Sciatic nerve (tissue), 2 donors: Measurements from ENCODE around the gene CTNNA3. TPM values are rescaled to one million over a fixed set of nuclear protein-coding genes. Genes with fewer than 3 reads are reported as not detected.

ENCODE experiments used
- ATAC-seq: fragments of 200-7000 bp; cut with Tn5 transposase; one replicate; pipeline ENCODE4 v1.9.1; 2020; ENCODE audit warnings: mild to moderate bottlenecking, moderate library complexity
- DNase-seq: peaks from one replicate; pipeline ENCODE4 v3.0.0-alpha.2; 2020; ENCODE audit warnings: low spot score
- intact Hi-C: fragments of 100-400 bp; cut with DNase I; formaldehyde crosslinking; loops from one replicate; pipeline ENCODE4 v1.14.2; 2022
- total RNA-seq: library from RNA; stranded (reverse); fragmentation: NEBNext Ultra II Directional; extraction: Animal tissue kit (Norgen Biotek cat#: 25700); gene quantifications from one replicate; pipeline ENCODE4 v1.2.1, GENCODE V29; 2021
- donor health status: DM: no; HTN: no; CAD: no.
- donor health status: DM: no; HTN: no; CAD: no.

The CTNNA3 gene
- total RNA-seq, 1 donor from 2014 or later, result 89.6 TPM

DNA sequence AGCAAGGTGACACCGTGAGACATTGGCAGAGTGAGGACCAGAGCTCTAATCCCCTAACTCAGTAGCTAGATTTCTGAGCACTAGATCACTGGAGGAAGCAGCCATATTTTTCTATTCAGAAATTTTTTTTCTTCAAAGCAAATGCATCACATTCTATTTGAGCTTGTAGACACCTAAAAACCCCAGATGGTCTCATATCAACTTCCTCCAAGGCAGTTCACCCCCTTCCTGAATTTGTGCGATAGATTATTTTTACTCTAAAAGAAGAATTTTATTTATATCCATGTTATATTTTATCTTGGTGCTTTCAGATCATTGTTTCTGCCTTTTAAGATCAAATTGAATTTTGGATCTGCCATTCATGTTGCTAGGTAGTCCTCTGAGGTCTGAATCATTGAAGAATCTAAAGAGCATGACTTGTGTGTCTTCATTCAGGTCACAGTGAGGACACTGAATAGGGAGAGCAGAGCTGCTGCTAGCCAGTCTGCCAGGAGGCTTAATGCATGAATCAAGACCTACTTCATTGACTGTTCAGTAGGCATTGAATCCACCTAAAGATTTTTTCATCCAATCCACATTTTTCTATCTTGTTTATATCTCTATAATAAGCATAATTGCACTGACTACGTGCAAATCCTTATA is 863.1 kb downstream of the CTNNA3 start:
- intact Hi-C loops, result no loop called here
- DNase-seq (no peak), ATAC-seq (no peak)

DNA sequence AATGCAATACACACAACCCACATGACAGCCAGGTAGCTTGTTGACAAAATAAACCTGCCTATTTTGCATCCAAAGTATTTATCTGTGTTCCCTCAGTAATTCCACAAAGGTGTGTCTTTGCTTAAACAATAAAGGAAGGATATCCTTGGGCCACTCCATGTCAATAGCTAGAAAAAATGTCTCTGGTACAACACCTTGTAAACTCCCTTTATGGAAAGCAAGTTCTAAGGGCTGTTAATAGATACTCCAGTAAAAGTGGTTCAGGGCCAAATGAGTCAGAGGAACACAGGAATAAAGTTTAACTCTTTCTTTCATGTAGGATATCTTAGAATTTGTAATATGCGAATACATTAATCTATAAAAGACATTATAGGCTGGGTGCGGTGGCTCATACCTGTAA is 867.0 kb downstream of the CTNNA3 start:
- DNase-seq (no peak), ATAC-seq (no peak)
- intact Hi-C loops, result no loop called here

DNA sequence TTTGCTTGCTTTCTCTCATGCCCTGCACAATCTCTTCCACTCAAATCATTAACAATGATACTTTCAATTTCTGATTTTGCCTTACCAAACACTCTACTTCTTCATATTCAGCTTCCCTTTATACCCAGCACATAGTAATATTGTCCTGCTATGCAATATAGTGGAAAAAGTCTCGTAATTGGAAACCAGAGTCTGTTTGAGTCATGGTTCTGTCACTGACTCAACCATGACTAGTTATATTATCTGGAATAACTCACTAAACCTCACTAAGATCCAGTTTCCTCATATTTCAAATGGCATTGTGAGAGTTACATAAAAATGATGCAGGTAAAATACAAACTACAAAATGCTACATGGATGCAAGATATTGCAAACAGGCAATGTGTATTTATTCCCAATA is 868.6 kb downstream of the CTNNA3 start:
- ATAC-seq (no peak), DNase-seq (no peak)
- intact Hi-C loops, result no loop called here

DNA sequence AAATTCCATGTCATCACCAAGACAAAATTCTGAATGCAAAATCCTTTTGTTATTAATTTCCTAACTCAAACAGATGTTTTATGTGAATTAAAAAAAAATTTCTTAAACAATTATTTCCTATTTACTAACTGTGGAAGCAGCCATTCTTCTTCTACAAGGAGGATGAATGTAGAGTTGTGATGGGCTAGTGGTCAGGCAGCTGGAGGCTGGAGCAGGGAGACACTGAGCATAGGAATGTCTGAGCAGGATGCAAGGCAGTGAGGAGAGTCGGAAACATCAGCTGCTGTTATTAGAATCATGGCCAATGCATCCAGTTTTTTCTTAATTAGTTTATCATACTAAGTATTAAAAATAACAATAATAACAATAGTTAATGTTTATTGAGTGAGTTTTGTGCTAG is 872.7 kb downstream of the CTNNA3 start:
- intact Hi-C loops, result no loop called here
- no peak for ATAC-seq

DNA sequence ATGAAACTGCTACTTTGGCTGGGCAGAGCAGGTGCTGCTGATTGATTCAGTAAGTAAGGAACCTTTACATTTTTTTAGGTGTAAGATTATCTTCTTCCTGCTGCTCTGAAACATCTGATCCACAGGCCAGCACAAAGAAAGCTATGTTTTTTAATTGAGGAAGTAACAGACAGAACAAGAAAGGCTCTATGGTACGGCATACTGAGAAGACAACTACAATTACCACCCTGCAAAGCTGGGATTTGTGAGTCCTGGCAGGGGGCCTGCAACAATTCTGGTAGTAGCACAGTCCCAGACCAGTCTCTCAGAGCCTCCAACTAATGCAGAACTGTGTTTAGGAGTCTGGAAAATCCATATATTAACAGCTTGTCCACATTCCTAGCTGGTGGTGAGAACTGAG is 873.2 kb downstream of the CTNNA3 start:
- intact Hi-C loops, result no loop called here
- DNase-seq (no peak), ATAC-seq (no peak)

More for the DNA sequence above, 872.7 kb downstream of the CTNNA3 start:
- DNase-seq, result no peak

DNA sequence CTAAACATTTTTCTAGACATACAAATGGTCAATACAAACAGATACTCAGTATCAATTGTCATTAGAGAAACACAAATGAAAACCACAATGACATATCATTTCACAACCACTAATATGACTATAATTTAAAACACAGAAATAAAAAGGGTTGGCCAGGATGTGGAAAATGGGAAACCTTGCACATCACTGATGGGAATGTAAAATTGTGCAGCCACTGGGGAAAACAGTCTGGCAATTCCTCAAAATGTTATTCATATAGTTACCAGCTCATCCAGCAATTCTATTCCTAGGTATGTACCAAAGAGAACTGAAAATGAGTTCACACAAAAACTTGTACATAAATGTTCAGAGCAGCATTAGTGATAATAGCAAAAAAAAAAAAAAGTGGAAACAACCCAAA is 876.3 kb downstream of the CTNNA3 start:
- intact Hi-C loops, result no loop called here
- no peak for DNase-seq
- ATAC-seq, result no peak

DNA sequence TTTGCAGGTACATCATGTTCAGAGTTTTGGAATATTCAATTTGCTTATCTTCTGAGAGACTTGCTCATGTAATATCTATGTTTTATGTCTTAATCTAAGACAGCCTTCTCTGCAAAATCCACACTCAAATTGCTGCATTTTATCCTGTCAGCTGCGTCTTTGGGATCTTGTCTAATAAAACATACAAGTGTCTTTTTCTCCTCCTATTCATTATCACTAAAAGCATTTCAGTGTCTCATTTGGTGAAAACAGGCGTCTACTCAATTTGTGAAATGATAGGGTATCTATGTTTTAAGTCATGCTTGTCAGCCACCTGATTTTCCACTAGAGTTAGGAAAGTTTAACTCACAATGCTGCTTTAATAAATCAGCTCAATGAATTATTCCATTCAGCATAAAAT is 882.9 kb downstream of the CTNNA3 start:
- ATAC-seq, result no peak
- intact Hi-C loops, result no loop called here
- no peak for DNase-seq

DNA sequence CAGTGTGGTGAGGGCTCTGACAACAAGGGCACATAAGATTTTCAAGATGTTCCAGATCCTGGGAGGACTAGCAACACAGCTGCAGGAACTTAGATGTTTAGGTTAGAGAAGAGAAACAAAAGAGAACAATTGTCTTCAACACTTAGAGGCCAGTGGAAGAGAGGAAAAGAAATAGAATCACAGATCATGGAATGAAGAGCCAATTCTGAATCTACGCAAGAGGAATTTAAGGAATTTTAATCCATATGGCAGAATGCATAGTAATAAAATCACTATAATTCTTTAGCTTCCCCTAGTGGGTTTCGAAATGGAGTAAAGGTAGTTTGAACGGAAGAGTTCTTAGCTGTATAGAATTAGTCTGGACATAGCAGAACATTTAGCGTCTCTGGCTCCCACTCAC is 884.8 kb downstream of the CTNNA3 start:
- intact Hi-C loops, result no loop called here
- ATAC-seq (no peak), DNase-seq (no peak)

DNA sequence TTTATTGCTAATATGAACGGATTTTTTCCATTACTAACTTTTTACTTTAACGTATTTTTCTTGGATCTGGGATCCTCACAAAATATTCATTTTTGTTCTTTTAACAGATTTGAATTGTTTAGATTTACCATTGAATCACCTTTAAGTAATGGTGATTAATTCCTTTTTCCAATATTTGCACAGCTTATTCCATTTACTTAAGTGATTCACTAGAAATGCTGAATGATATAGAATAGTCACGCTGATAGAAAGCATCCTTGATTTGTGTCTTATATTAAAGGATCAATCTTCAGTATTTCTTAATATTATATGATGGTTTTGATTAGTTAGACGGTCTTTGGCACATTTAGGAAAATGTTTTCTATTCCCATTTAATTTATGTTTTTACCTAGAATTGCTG is 886.6 kb downstream of the CTNNA3 start:
- no peak for DNase-seq
- ATAC-seq, result no peak
- intact Hi-C loops, result no loop called here

DNA sequence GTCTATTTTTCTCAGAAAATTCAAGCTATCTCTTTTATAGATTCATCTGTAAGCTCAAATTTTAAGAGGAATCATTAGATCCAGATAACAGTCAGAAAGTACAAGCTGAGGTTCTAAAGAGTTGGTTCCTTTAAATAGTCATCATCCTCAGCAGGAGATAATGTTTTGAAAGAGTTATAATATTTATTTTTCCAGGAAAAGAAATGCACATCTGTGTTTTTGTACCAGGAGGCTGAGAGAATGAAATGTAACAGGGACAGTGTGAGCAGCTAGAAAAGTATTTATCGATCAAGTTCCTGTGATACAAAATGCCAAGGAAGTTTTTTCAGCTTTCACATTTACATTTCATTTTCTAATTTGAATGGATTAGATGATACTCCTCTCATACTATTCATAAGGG is 890.4 kb downstream of the CTNNA3 start:
- ATAC-seq (no peak), DNase-seq (no peak)
- intact Hi-C loops, result no loop called here

DNA sequence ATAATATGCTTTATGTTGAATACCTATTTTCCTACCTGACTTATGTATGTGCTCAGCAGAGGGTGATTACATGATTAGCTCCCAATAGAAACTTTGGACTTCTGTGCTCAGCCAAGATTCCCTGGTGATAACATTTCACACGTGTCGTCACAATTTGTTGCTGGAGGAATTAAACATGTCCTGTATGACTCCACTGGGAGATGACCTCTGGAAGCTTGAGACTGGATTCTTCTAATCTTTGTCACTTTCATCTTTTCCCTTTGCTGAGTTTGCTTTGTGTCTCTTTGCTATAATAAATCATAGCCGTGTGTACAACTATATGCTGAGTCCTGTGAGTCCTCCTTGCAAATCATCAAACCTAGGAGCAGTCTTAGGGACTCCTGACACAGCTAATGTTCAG is 891.0 kb downstream of the CTNNA3 start:
- DNase-seq, result no peak
- intact Hi-C loops, result no loop called here
- no peak for ATAC-seq

DNA sequence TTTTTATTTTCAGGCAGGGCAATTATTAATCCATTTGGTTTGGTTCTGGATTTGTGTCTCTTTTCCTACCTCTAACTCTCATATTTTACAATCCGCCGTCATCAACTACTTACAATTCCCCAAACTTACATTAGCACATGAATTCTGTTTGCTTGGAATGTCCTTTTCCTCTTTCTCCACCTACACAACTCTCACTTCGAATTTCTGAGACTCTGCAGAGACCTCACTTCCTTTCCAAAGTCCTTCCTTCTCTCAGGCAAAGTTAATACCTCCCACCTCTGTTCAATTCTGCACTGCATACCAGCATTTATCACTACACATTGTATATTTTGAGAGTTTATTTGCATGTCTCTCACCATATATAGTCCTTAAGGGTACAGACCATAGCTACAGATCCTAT is 892.8 kb downstream of the CTNNA3 start:
- intact Hi-C loops, result no loop called here
- ATAC-seq, result no peak
- DNase-seq, result no peak

DNA sequence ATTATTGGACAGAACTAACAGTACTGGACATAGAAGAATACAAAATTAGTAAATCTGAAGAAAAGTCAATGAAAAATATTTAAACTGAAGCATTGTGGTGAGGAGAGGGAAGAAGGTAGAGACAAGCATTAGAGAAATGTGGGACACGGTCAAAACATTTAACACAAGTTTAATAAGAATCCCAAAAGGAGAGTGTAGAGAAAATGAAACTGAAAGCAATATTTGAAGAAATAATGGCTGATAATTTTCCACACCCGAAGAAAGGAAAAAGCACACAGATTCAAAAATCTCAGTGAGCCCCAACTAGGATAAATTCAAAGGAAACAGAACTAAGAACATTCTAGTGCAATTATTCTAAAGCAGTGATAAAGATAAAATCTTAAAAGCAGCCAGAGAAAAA is 896.5 kb downstream of the CTNNA3 start:
- intact Hi-C loops, result no loop called here
- no peak for DNase-seq

DNA sequence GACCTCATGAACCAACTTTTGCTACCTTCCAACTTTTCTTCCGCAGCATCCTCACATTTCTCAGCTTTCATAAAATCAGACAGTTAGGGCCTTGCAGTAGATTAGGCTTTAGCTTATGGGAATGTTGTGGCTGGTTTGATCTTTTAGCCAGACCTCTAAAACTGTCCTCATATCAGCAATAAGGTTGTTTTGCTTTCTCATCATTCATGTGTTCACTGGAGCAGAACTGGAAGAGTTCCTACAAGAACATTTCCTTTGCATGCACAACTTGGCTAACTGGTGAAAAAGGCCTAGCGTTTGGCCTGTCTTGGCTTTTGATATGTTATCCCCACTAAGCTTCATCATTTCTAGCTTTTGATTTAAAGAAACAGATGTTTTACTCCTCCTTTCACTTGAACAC is 900.1 kb downstream of the CTNNA3 start:
- intact Hi-C loops, result no loop called here
- no peak for DNase-seq
- no peak for ATAC-seq

More for the DNA sequence above, 896.5 kb downstream of the CTNNA3 start:
- ATAC-seq, result no peak

DNA sequence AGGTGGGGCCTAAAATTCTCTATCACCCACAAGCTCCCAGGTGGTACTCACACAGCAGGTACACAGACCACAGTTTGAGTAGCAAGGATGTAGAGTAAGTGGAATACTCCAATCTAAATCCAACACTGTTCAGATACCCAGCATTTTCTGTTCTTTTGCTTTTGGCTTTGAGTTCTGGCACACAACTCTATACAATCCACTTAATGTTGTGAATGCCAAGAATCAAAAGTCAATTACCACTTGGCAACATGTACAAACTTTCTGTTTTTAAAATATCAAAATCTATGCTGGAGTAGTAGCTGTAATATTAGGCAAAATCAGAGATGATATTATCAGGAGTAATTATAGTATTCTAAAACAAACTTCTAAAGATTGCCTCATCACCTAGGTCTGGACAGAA is 903.6 kb downstream of the CTNNA3 start:
- DNase-seq (no peak), ATAC-seq (no peak)
- intact Hi-C loops, result no loop called here

DNA sequence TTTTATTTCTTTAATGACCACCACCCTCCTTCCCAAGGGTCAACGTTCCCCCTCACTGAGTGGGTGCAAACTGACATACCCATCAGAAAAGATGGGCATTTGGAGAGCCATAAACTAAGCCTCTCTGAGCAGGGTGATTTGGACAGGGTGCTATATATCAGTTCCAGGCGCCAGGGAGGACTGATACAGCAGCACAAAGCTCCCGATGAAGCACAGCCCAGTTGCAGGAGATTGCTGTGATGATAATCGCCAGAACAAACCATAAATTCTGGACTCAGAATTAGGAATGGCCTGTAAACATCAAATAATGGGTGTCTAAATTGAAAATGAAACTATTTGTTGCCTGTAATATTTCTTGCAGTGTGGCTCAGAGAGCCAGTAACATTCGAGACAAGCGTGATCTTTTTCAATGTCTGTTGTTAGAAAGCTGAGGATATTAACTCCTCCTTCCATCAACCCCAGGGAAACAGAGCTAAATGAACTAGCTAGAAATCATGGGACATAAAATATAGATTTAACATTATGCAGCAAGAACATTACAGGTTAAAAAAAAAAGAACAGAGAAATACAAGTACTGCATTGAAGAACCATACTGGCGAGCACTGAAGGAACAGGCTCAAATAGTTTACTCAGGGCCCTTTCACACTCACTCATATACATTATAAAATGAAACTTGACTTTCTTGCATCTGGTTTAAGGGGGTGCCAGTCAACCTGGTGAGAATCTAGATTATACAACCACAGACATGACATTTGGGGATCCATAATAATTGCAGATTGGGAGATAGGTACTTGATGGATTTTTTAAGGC is 907.6 kb downstream of the CTNNA3 start:
- intact Hi-C loops, result no loop called here
- DNase-seq (no peak), ATAC-seq (peak; percentile 38)

DNA sequence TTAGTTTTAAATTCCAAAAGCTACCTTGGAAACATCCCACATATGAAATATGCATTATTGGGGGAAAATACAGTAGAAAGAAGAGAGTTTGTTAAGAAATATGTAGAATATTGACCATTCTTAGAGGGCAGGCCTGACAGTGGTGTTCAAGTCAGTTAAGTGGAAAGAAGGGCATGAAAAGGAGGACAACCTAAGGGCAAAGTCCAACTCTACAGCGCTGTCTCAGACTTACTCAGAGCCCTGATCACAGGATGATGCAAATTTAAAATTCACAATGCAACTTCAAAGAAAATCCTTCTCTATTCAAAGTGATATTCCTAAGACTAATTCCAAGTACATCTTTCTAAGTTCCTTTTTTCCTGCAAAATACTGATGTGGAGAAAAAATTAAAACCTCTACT is 909.3 kb downstream of the CTNNA3 start:
- intact Hi-C loops, result no loop called here
- no peak for ATAC-seq

DNA sequence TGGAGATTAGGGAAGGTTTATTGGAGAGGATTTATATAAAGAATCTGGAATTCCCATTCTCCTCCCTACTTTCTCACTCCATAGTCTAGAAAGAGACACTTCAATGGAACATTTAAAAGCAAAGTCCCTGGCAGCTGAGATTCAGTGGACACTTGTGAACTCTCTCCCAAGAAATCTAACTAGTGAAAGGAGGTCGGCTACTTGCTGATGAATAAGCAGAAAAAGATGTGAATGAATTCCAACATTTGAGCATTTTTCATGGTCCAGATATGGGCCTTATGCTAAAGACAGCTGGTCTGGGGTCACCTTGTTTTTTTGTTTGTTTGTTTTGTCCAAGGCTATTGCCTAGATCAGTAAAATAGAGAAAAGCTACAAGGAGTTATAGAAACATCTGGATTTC is 911.2 kb downstream of the CTNNA3 start:
- DNase-seq (no peak), ATAC-seq (no peak)
- intact Hi-C loops, result no loop called here

More for the DNA sequence above, 909.3 kb downstream of the CTNNA3 start:
- DNase-seq, result no peak

DNA sequence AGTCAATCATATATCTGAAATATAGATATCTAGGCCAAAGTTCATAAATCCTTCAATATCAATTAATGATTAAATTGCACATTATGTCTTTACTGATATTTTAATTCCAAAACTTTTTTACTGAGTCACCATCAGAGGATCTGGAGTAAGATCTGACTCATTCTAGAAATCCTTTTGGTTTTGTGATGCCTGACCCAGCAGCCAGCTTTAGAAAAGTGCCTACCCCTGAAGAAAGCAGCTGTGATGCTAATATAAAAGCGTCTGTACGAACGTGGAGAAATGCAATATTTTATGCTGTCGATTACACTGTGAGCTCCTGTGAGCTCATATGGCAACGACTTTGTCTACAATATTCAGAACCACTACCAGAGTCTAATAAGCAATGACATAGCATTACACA is 912.7 kb downstream of the CTNNA3 start:
- intact Hi-C loops, result no loop called here
- DNase-seq (no peak), ATAC-seq (no peak)

DNA sequence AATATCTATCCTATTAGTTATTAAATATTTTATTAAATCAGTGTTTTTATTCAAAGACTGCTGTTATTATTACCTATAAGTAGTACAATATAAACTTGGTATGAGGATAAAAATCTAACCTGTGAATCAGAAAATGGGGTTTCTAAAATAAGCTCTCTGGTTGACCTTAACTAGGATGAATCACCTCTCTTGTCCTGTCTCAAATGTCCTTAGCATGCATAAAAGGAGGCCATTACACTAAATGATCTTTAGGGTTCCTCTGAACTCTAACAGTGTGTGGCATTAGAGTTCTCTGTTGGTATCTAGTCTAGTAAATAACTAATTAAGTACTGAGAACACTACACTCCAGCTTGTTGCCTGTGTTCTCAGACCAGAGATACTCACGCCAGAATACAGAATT is 913.2 kb downstream of the CTNNA3 start:
- ATAC-seq (no peak), DNase-seq (no peak)
- intact Hi-C loops, result no loop called here

DNA sequence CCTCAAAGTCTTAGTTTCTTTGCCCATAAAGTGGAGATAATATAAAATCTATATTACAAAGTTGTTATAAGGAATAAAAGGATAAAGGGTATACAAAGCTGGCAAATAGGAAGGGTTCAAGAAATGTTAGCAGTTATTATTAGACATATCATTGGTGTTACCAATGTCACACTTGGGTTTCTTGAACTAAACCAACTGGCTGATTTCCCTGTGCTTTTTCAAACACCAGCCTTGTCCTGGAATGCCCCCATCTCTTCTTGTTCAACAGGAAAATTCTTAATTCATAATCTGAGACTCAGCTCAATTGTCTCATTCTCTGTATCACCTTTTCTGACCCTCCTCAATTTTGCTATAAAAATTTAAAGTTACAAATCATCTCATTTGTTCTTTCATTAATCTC is 913.9 kb downstream of the CTNNA3 start:
- ATAC-seq, result no peak
- DNase-seq, result no peak
- intact Hi-C loops, result no loop called here
